Measurements from ENCODE around the gene CENPX. TPM values are rescaled to one million over a fixed set of nuclear protein-coding genes. Genes with fewer than 3 reads are reported as not detected.
A peak's percentile ranks its signal among the peaks of the same experiment; 100 is the strongest.

CENPX gene
- total RNA-seq, 1 donor from 2014 or later, result 38.6 TPM

GRCh38 chr17:81980707-81981343 is 41.9 kb downstream of the CENPX start:
- DNase-seq (ENCODE audit: low read depth in 2 of 2), result no peak

GRCh38 chr17:81980122-81980521 is 42.6 kb downstream of the CENPX start:
- no peak for DNase-seq (ENCODE audit: low read depth in 2 of 2)

- DNase-seq (ENCODE audit: low read depth in 2 of 2), result no peak
Observed at GRCh38 chr17:81978524-81979298, 44.0 kb downstream of the CENPX start.

GRCh38 chr17:81977211-81977808 is 45.4 kb downstream of the CENPX start, which contains the start of gene ASPSCR1:
ASPSCR1 (plus strand) TSS chr17:81977629; CDS start chr17:81977647, 18 bp downstream.
- DNase-seq (ENCODE audit: low read depth in 2 of 2), result peak; percentile 82 to 96

DNA sequence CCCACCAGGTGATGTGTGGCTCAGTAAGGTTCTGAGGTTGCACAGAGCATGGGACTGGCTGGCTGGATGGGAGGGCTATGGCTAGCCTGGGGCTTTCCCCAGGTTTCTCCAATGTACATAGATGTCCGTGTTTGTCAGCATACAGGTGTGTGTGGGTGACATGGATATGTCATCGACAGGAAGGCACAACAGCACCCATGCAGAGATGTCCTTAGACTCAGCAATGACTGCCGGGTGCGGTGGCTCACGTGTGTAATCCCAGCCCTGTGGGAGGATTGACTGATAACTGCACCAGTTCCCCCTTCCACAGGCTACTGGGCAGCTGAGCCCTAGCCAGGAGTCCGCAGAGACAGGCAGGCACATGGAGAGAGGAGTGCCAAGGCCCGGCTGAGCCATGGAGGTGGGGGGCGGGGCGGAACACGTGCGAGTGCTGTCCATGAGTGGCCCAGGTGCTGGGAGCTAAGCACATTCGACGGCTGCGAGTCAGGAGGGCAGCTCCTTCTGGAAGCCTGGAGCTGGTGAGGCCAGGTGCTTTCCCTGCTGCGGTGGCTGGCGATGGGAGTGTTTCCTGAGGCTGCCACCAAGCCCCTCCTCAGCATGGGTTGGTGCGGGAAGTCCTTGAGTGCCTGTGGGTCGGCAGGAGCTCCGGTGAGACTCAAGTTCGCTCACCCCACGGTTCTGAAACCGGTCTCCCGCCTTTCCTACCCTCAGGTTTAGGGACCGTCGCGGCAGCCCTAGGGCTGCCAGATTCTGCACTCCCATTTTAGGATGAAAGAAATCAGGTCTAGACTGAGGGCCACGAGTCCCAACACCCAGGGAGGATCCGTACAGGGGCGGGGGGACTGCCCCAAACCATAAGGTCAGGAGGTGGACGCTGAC is 46.1 kb downstream of the CENPX start:
- peak in 1 of 2 donors; percentile 26 for DNase-seq (ENCODE audit: low read depth in 2 of 2)

GRCh38 chr17:81973432-81973831 is 49.2 kb downstream of the CENPX start:
- DNase-seq (ENCODE audit: low read depth in 2 of 2), result no peak

DNA sequence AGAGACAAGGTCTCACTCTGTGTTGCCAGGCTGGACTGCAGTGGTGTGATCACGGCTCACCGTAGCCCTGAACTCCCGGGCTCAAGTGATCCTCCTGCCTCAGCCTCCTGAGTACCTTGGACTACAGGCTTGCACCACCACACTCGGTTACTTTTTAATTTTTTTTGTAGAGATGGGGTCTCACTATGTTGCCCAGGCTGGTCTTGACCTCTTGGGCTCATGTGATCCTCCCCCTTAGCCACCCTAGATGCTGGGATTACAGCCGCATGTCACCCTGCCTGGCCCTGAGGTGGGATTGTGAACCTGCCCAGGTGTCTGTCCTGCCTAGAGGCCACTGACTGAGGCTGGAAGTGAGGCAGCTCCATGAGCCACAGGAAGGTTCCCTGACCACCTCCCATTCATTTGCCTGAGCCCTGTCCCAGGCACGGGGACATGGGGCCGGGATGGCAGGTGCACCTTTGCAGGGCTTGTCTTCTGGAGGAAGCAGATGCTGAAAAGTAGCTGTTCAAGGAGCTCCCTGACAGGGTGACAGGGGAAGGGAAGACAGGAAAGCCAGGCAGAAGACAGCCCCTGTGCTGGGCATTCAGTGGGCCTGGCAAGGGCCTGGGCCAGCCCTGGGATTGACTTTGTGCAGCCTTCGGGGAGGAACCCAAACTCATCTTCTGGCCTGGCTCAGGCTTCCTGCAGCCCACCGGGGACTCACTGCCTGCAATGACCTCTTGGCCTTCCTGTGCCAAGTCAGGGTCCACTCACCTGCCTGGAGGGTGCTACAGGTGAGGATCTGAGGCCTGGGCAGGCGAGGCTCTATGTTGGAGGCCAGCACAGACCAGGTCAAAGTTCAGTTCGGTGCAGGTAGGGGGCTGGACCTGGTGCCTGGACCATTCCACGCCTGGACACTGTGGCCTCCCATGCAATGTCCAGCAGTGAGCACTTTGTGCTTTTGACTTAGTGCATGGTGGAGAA is 53.5 kb downstream of the CENPX start:
- no peak for DNase-seq (ENCODE audit: low read depth in 2 of 2)

Other genes starting within 250 kb of the CENPX start
- gene GCGR, start 218.7 kb downstream of the CENPX start, total RNA-seq, result not detected in 2 replicates
- gene MCRIP1, start 189.6 kb downstream of the CENPX start, total RNA-seq, result 81.8 and 133 TPM in 2 replicates
- gene PPP1R27, start 187.8 kb downstream of the CENPX start, total RNA-seq, result not detected in 2 replicates
- gene P4HB, start 162.3 kb downstream of the CENPX start, total RNA-seq, result 634 and 739 TPM in 2 replicates
- gene ARHGDIA, start 151.5 kb downstream of the CENPX start, total RNA-seq, result 97.7 and 157 TPM in 2 replicates
- 142 and 181 TPM in 2 replicates for gene ALYREF, start 131.3 kb downstream of the CENPX start, total RNA-seq
- 108 and 109 TPM in 2 replicates for gene ANAPC11, start 131.2 kb downstream of the CENPX start, total RNA-seq
- gene NPB, start 120.6 kb downstream of the CENPX start, total RNA-seq, result 0.13 TPM in 1 of 2 replicates, not detected in the other
- gene PCYT2, start 111.5 kb downstream of the CENPX start, total RNA-seq, result 30.2 and 40.4 TPM in 2 replicates
- 11.9 and 12.3 TPM in 2 replicates for gene SIRT7, start 104.7 kb downstream of the CENPX start, total RNA-seq
- gene MAFG, start 95.1 kb downstream of the CENPX start, total RNA-seq, result 10.4 and 19.0 TPM in 2 replicates
- gene PYCR1, start 85.6 kb downstream of the CENPX start, total RNA-seq, result 60.8 and 71.2 TPM in 2 replicates
- gene MYADML2, start 75.6 kb downstream of the CENPX start, total RNA-seq, result not detected in 2 replicates
- gene NOTUM, start 61.7 kb downstream of the CENPX start, total RNA-seq, result under 0.01 TPM in 2 replicates
- gene ASPSCR1, start 45.2 kb downstream of the CENPX start, total RNA-seq, result 22.0 and 23.4 TPM in 2 replicates
- gene LRRC45, start 427 bp upstream of the CENPX start, total RNA-seq, result 10.0 and 10.1 TPM in 2 replicates
- gene RAC3, start 8.8 kb upstream of the CENPX start, total RNA-seq, result 12.5 and 14.5 TPM in 2 replicates
- gene DCXR, start 14.8 kb upstream of the CENPX start, total RNA-seq, result 33.1 and 42.7 TPM in 2 replicates
- gene RFNG, start 28.9 kb upstream of the CENPX start, total RNA-seq, result 16.4 and 28.2 TPM in 2 replicates
- 67.1 and 86.6 TPM in 2 replicates for gene GPS1, start 29.0 kb upstream of the CENPX start, total RNA-seq
- 35.6 and 44.1 TPM in 2 replicates for gene DUS1L, start 42.9 kb upstream of the CENPX start, total RNA-seq
- gene FASN, start 75.4 kb upstream of the CENPX start, total RNA-seq, result 54.4 and 61.1 TPM in 2 replicates
- gene CCDC57, start 190.0 kb upstream of the CENPX start, total RNA-seq, result 2.8 and 5.4 TPM in 2 replicates
- gene SLC16A3, start 206.2 kb upstream of the CENPX start, total RNA-seq, result 62.3 and 95.6 TPM in 2 replicates